Right ventricle myocardium inferior (tissue), 1 donor: Measurements from ENCODE around the gene TXNDC2. TPM values are rescaled to one million over a fixed set of nuclear protein-coding genes. Genes with fewer than 3 reads are reported as not detected.
A peak's percentile ranks its signal among the peaks of the same experiment; 100 is the strongest.
"Not testable (repeated sequence)": the region's sequence is repeated elsewhere in the genome, so short reads cannot be mapped to it uniquely, and the experiment has no call there.

Experiments
- ATAC-seq: fragments of 200-7000 bp; cut with Tn5 transposase; one replicate; pipeline ENCODE4 v1.9.1; 2020; ENCODE audit warnings: mild to moderate bottlenecking, moderate library complexity
- DNase-seq: peaks from one replicate; pipeline ENCODE4 v3.0.0; 2021; ENCODE audit errors: missing footprints
- intact Hi-C: fragments of 100-400 bp; cut with DNase I; formaldehyde crosslinking; loops from one replicate; pipeline ENCODE4 v1.11.0; 2022
- total RNA-seq: library from RNA; stranded (reverse); fragmentation: NEBNext Ultra II Directional; extraction: Animal tissue kit (Norgen Biotek cat#: 25700); gene quantifications from one replicate; pipeline ENCODE4 v1.2.1, GENCODE V29; 2021
- donor health status: DM: no; HTN: yes; CAD: no; lungs with severe emphysema.

TXNDC2 gene
- total RNA-seq, 1 donor from 2014 or later: not detected

GRCh38 chr18:9876867-9877654 lies 8.7 kb upstream of the TXNDC2 start:
- ATAC-seq (peak; percentile 79), DNase-seq (no peak)
- intact Hi-C loops: no loop called here

- ATAC-seq (no peak), DNase-seq (no peak)
- intact Hi-C loops: no loop called here
Observed at GRCh38 chr18:9877655-9878014, 8.1 kb upstream of the TXNDC2 start.

DNA sequence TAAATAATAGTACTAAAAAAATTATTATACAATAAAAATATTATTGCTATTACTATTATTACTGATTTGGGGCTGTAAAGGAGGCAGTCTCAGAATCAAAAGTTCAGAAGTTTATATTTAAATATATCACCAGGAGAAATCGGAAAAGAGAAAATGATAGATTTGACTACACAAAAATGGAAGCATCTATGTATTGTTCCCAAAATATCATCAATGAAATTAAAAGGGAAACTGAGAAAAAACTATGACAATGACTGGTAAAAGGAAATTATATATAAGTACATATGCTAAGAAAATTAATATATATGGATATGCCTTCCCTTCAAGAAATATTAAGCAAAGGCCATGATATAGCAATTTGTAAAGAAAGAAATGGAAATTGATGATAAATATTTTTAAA lies 7.7 kb upstream of the TXNDC2 start:
- DNase-seq: no peak
- intact Hi-C loops: no loop called here
- ATAC-seq: no peak

- ATAC-seq (no peak), DNase-seq (no peak)
- intact Hi-C loops: no loop called here
Observed at GRCh38 chr18:9878783-9879242, 7.0 kb upstream of the TXNDC2 start.

DNA sequence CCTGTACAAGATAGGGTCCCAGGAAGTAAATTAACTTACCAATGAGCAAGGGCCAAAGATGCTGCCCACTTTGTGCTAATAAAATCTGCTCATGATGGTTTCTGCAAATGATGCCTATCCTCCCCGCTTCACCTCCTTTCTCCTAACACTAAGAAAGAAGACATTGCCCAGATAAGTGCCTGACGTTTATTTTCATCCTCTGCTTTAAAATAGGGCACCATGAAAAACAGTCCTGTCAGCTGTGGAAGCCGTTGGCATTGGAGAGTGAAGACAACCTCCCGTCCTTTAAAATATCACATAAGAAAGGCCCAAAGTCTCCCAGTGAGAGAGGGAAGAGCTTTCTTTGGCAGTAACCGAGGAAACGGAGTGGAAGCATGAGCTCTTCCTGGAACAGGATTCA lies 1.7 kb upstream of the TXNDC2 start:
- intact Hi-C loops: no loop called here
- no peak for DNase-seq
- no peak for ATAC-seq

DNA sequence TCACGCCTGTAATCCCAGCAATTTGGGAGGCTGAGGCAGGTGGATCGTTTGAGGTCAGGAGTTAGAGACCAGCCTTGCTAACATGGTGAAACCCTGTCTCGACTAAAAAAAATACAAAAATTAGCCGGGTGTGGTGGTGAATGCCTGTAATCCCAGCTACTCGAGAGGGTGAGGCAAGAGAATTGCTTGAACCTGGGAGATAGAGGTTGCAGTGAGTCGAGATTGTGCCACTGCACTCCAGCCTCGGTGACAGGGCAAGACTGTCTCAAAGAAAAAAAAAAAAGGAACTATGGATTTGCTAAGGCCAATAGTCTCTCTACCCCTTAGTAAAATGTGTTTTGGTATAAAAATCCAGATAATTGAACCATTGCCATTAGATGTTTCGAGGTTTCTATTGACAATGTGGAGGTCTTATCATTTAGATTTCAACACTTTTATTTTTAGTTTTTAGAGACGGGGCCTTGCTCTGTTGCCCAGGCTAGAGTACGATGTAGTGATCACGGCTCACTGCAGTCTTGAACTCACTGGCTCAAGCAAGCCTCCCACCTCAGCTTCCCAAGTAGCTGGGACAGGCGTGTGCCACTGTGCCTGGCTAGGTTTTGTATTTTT lies 1.1 kb upstream of the TXNDC2 start:
- intact Hi-C loops: no loop called here
- DNase-seq: no peak
- no peak for ATAC-seq

DNA sequence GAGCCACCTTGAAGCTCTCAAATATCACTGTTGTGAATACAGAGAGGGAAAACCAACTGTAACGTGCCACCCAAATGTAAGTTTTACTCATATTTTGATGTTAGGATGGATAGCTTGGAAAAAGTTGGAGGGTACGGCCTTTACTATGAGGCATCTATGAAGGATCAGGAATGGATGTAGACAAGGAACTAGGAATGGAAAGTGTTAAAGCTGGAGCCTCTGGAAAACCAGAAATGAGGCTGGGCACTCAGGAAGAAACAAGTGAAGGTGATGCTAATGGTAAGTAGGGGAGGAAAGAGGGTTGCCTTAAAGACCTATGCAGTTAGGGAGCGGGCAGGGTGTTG lies 204 bp downstream of the TXNDC2 start:
- intact Hi-C loops: no loop called here
- ATAC-seq: no peak
- no peak for DNase-seq

DNA sequence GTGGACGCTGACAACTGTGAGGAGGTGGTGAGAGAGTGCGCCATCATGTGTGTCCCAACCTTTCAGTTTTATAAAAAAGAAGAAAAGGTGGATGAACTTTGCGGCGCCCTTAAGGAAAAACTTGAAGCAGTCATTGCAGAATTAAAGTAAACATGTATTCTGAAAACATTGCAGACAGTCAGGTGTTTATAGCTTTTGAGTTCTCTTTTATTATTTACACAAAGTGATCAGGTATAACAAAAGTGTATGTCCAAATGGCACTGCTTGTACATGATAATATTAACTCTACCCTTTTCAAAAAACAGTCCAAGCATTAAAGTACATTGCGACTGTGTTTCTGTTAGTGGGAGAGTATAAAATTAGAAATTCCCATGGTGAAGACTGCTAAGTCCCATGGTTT lies 2.2 kb downstream of the TXNDC2 start:
- intact Hi-C loops: no loop called here
- DNase-seq (no peak), ATAC-seq (no peak)

DNA sequence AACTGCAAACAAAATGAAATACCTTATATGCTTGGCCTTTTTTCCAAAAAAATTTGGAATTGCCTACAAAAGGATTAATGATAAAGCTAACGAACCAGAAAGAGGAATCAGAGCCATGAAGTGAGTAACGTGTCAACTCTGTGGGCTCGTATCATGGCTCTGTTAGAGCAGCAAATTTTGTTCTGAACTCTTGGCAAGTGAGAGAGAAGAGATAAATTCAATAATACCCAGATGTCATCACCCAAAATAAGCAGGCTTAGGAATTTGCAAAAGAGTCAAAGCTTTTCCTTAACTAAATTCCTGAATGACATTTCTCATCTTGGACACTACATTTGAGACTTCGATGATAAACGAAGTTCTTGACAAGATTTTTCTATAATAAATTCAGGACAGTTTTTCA lies 4.4 kb downstream of the TXNDC2 start:
- ATAC-seq: no peak
- intact Hi-C loops: no loop called here
- no peak for DNase-seq

- no peak for ATAC-seq
- DNase-seq: no peak
- intact Hi-C loops: no loop called here
Observed at GRCh38 chr18:9890957-9891356, 5.2 kb downstream of the TXNDC2 start.

DNA sequence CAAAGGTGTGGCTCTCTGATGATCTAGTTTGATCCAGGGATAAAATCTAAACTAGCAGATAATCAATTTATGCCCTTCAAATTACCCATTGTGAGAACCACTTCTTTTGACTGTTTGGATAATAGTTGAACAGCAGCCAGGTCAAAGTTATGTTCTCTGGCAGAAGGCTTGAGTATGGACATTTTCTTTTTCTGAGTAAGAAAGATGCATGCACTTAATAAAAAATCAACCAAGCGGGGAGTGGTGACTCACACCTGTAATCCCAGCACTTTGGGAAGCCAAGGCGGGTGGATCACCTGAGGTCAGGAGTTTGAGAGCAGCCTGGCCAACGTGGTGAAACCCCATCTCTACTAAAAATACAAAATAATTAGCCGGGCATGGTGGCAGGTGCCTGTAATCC lies 5.7 kb downstream of the TXNDC2 start:
- intact Hi-C loops, DNase-seq, ATAC-seq: not testable (repeated sequence)

- DNase-seq (no peak), ATAC-seq (no peak)
- intact Hi-C loops: no loop called here
Observed at GRCh38 chr18:9894454-9895068, 8.8 kb downstream of the TXNDC2 start.

DNA sequence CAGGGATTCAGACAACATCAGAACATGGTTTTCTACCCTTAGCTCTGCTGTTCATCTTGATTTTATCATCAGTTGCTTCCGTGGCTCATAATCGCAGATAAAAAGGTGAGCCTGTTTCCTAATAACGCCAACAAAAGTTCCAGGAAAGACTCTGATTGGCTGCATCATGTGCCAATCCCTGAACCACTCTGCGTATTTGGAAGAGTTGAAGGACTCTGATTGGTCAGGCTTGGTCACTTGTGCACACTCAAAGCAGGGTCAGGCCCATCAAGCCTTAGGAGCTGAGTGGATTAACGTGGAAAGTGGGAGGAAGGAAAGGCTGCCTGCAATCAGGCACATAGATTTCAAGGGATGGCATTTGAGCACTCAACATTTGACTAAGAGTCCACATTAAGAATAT lies 11.4 kb downstream of the TXNDC2 start:
- DNase-seq (no peak), ATAC-seq (no peak)
- intact Hi-C loops: no loop called here

- ATAC-seq, DNase-seq, intact Hi-C loops: not testable (repeated sequence)
Observed at GRCh38 chr18:9897787-9898291, 12.1 kb downstream of the TXNDC2 start.

DNA sequence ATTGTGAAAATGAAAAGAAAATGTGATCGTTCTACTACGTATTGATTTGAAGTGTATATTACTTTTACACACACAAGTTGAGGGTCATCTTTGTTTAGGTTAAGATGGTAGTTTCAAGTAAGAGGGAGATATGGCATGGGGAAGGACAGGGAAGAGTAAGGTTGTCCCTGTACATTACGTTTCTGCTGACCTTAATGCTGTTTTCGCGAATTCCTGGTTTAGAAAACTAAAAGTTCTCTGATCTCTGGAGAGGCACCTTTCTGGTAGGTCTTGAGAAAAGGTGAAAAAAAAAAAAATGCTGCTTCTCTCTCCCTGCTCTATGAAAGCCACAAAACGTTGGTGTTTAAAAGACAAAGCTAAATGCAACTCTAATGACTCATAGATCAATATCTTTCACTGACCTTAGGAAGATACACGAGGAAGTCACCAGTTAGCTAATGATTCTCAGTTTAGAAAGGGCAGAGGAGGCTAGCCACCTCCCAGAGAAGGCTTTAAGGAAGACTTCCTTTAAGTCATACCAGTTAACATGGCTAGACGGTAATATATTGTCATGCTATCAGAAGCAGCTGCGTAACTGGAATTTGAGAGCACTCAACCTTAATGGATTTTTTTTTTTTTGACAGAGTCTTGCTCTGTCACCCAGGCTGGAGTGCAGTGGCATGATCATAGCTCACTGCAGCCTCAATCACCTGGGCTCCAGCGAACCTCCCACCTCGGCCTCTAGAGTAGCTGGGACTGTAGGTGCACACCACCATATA lies 13.2 kb downstream of the TXNDC2 start:
- DNase-seq: no peak
- no peak for ATAC-seq
- intact Hi-C loops: no loop called here

DNA sequence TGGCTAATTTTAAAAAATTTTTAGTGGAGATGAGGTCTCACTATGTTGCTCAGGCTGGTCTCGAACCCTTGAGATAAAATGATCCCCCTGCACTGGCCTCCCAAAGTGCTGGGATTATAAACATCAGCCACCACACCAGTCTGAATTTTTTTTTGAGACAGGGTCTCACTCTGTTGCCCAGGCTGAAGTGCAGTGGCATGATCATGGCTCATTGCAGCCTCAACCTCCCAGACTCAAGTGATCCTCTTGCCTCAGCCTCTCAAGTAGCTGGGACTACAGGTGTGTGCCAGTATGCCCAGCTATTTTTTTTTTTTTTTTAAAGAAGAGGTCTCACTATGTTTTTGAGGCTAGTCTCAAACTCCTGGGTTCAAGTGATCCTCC lies 13.8 kb downstream of the TXNDC2 start:
- ATAC-seq, DNase-seq, intact Hi-C loops: not testable (repeated sequence)

DNA sequence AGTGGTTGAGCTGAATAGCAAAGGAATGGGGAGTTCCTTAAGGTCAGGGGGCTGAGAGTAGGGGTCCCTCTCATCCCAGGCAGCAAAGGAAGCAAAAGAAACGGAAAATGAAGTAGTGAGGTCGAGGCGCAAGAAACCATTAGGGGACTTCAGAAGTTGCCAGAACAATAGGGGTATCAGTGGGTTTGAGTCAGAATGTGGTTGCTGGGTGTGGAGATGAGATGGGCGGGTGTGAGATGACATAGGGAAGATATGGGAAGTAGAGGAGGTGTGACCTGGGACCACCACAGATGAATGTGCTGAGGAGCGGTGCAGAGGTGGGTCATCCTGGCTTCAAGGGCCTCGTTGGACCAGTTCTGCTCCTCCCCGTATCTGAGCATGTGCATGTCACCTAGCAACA lies 14.9 kb downstream of the TXNDC2 start:
- intact Hi-C loops: no loop called here
- ATAC-seq: no peak
- no peak for DNase-seq

DNA sequence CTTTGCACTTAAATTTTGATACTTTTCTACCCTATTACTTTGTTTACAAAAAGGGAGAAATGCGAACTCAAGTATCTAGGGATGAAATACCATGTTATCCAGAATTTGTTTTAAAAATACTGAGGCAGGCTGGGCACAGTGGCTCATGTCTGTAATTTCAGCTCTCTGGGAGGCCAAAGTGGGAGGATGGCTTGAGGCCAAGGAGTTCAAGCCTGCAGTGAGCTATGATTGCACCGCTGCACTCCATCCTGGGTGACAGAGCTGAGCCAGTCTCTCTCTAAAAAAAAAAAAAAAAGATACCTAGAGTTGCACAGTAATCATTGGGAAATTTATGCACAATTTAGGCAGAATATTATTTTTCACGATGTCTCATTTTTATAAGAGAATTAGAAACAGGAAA lies 15.6 kb downstream of the TXNDC2 start:
- intact Hi-C loops: no loop called here
- ATAC-seq: no peak
- no peak for DNase-seq

DNA sequence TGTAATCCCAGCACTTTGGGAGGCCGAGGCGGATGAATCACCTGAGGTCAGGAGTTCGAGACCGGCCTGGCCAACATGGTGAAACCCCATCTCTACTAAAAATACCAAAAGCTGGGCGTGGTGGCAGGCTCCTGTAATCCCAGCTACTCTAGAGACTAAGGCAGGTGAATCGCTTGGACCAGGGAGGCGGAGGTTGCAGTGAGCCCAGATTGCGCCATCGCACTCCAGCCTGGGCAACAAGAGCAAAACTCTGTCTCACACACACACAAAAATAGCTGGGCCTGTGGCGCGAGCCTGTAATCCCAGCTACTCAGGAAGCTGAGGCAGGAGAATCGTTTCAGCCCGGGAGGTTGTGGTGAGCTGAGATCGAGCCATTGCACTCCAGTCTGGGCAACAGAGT lies 16.5 kb downstream of the TXNDC2 start:
- intact Hi-C loops, ATAC-seq, DNase-seq: not testable (repeated sequence)
